H4 (cell line): ENCODE measurements around the gene LMF2. TPM values are rescaled to one million over a fixed set of nuclear protein-coding genes. Genes with fewer than 3 reads are reported as not detected.
A peak's percentile ranks its signal among the peaks of the same experiment; 100 is the strongest.

ENCODE experiments used
- DNase-seq: peaks from one replicate; pipeline ENCODE4 v3.0.0-alpha.2; 2015; ENCODE audit warnings: low spot score
- total RNA-seq: library from RNA; depleted of rRNA; stranded (reverse); fragments of >200 nt; shearing (Covaris generic); gene quantifications from 2 replicates; pipeline ENCODE4 v1.2.3, GENCODE V29; 2014; rRNA removed

Gene LMF2
- total RNA-seq = 8.6 and 9.4 TPM in 2 replicates

- DNase-seq = peak; percentile 39
Observed at GRCh38 chr22:50507421-50507990, at the start of gene LMF2. TSS of gene LMF2 (minus strand) at chr22:50507702. CDS start at chr22:50507675, 27 bp downstream.

- DNase-seq = no peak
Observed at GRCh38 chr22:50556703-50557102, 49.2 kb upstream of the LMF2 start.

- no peak for DNase-seq
Observed at GRCh38 chr22:50553310-50553709, 45.8 kb upstream of the LMF2 start.

DNA sequence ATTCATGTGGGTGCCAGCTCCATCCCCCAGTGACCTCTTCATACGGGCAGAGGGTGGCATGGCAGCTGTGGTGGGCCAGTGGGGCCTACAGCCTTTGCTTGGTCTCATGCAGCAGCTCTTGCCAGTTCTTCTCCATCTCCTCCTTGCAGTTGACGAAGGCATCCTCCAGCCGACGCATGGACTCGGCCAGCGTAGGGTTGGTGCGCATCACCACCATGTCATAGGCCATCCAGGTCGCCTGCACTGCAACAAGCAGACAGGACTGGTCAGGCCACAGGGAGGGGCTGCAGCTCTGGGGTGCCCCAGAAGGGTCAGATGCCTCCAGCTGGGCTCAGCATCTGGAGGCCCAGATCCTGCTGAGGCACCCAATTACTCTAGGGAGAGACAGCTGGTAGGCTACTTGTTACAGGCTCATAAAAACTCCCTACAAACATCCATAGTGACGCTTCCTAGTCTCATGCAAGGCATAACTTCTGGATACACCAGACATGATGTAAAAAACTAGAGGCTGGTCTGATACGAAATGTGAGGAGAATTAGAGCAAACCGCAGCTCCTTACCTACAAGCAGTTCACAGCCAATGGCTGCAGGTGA is 43.8 kb upstream of the LMF2 start:
- DNase-seq = no peak

- DNase-seq = no peak
Observed at GRCh38 chr22:50550395-50550794, 42.9 kb upstream of the LMF2 start.

- DNase-seq = no peak
Observed at GRCh38 chr22:50548921-50549790, 41.7 kb upstream of the LMF2 start.

DNA sequence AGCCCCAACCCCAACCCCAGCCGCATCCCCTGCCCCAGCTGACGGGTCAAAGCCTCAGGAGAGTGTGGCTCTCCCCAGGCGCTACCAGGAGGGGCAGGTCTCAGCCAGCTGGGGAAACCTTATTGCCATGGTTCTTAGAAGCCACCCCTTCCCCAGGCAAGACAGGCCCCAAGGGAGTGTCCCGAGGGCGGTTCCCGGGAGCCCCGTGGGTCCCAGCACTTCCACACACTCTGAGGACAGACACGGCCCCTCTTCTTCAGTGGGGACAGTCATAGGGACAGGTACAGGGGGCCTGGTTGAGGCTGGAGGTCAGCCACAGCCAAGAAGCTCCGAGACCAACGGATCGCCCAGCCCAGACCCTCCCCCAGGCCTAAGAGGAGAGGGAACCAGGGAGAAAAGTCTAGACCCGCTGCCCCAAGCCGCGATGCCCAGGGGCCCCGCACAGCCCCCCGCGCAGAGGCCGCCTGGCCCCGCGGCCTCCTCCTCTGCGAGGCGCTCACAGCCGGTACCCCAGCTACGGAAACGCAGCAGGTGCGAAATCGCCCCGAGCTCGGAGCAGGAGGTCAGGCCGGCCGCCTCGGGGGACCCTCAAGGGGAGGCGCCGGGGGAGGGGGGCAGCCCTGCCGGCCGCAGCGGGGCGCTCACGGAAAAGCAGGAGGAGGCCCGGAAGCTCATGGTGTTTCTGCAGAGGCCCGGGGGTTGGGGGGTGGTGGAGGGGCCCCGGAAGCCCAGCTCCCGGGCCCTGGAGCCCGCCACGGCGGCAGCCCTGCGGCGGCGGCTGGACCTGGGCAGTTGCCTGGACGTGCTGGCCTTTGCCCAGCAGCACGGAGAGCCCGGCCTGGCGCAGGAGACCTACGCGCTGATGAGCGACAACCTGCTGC is 40.8 kb upstream of the LMF2 start:
- DNase-seq = no peak

- no peak for DNase-seq
Observed at GRCh38 chr22:50547263-50547985, 39.9 kb upstream of the LMF2 start.

DNA sequence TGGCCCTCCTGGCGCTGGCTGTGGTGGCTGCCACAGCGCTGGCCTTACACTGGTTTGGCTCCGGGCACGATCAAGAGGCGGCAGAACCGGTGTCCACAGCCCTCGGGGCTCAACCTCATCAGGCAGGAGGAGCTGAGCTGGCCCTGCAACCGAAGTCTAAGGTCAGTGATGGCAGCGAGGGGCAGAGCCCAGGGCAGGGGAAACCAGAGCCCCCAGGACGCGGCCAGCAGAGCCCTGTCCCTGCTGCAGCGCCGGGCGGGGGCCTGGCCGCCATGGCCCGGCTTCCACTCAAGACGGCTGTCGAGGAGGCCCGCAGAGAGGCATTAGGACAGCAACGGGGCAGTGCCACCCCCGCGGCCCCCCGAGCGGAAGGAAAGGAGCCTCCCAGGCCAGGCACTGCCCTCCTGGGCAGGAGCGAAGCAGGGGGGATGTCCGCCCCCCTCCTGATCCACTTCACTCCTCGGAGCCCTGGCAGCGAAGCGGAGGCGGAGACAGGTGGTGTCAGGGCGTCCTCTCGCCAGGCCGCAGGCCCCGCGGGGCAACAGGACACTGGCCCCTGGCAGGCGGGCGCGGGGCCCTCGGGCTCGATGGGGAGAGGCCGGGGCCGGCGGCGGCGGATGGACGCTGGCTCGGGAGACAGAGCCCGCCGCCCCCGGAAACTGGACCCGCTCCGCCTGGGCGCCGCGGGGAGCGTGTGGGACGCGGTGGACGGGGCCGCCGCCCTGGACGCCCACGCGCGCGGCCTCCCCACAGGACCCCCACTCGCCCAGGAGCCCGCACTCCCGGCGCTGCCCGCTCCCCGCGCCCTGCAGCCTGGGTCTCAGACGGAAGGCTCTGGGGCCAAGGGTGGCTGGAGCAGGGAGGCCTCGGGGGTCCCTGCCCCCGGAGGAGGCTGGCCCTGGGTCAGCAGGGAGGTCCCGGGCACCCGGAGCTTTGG is 39.1 kb upstream of the LMF2 start:
- DNase-seq = no peak

DNA sequence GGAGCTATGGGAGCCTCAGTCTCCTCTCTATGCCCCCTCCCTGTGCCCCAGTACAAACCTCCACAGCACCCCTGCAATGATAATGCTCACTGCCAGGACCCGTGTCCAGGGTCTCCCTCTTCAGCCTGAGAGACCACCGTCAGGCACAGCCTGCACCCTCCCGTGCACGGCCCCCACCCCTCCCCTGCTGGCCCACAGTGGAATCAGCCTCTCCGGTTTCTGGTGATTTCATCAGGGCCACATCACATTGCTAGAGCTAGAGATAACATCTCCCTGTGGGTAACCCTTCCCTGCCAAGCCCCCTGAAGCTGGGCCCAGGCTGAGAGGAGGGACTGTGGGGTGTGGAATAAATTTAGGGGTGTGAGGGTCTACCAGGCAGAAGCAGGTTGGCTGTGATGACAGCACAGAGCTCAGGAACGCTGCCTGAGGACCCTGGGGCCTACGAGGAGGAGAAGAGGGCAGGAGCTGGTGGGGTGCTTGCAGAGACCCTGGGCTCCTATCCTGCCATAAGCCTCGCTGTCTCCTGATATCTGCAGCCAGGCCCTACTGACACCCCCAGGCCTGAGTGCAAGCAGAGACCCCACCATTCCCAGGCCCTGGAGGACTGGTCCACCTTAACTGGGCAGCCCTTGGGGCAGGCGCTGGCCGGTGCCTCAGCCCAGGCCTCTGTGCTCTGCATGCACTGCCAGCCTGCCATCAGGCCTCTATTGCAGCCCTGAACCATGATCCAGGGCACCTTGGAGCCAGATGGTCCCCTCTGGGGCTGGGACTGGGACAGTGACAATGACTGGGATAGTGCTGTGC is 38.2 kb upstream of the LMF2 start, which contains the start of gene KLHDC7B:
Gene KLHDC7B (plus strand): TSS at position 378 of the 804 bp plus-strand sequence. CDS start 345 bp downstream, at position 723.
- DNase-seq = no peak

DNA sequence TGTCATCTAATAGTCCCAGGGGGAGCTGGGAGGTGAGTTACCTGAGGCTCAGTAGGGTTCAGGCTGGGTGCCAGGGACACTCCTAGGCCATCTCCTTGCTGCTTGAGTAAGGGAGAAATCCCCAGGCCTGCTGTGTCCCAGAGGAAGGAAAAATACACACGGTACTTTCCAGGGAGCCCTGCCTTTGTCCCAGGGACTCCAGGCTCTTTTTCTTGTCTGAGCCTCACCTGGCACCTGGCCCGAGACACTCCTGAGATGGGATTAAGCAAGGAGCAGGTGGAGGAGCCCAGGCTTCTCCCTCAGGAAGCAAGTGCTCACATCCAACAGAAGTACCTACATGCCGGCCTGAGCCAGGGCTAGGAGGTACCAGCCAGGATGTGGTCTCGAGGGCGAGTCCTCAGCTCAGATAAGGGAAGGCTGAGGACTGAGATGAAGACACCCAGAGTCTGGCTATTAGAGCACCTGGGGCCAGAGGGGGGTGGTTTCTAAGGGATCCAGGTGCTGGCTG is 37.3 kb upstream of the LMF2 start:
- DNase-seq = no peak

DNA sequence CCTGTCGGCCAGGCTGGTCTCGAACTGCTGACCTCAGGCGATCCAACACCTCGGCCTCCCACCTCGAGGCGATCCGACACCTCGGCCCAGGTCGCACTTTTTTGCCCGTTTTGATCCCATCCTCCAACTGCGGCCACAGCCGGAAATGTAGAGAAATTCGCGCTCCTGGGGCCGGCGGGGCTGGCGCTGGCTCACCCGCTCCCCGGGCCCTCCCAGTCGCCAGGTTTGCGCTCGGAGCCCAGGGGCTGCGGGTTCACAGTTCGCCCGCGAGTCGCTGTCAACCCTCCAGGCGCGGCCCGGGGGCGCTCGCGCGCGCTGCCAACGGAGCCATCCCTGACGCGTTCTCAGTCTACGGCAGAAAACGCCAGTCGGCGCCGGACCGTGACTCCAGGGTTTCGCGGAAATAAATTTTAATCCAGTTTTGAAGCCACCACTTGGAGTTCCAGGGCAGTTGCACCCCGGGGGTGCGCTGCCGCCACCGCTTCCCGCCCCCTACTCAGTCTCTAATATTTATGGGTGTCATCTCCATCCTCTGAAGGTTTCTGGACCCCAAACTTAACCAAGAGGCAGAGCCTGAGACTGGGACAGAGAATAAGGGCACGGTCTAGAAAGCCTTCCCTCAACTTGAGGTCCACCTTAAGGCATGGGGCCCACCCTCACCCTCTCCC is 36.7 kb upstream of the LMF2 start:
- no peak for DNase-seq

DNA sequence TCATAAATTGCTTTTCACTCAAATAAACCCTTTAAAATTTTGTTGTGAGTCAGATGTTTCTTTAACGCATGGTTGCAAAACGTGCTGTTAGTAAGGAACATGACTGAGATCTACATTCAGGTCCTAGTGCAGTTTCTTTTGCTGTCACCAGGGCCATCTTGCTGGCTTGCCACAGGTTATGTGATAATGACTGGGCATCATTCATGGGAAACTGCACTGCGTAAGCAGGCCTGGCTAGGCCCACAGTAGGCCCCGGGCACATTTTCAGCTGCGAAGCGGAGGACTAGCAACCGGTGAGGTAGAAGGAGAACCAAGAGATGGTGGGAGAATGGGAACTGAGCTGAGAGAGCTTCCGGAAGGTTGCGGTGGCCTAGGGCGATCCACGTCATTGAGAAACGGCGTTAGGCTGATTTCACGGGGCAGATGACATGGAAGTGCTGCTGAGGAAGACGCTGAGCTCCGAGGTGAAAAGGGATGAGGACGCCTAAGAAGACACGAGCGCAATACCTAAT is 35.0 kb upstream of the LMF2 start:
- peak; percentile 42 for DNase-seq

- DNase-seq = peak; percentile 79
Observed at GRCh38 chr22:50541667-50542026, 34.1 kb upstream of the LMF2 start.

DNA sequence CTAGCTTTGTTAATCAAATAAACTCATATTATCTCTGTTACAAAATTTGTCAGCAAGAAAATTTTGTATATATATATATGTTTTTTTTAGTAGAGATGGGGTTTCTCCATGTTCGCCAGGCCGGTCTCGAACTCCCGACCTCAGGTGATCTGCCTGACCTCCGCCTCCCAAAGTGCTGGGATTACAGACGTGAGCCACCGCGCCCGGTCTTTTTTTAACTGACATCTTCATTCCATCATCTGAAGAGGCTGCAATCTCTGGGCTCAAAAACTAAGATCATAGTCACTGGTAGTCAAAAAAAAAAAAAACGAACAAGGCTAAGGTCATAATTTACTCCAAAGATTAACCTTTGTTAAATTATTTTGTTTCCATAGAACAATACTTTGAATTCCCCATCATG is 32.9 kb upstream of the LMF2 start:
- no peak for DNase-seq

DNA sequence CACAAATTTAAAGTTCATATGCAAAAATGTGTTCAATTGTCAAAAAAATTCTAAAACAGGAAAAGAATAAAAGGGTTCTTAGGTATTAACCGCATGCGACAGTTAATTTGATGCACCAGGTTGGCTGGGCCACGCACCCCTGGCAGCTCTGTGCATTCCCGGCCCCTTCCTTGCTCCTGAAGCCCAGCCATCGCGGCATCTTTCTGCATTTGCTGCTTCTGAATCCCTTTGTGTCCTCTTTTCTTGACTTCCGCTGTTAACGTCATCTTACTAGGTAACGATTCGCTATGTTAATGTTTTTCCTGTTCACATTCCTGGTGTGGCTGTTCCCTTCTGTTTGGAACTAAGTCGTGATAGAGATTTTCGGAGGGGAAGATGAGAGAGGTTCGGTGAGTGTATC is 30.3 kb upstream of the LMF2 start:
- no peak for DNase-seq

- DNase-seq = no peak
Observed at GRCh38 chr22:50536226-50536625, 28.7 kb upstream of the LMF2 start.

DNA sequence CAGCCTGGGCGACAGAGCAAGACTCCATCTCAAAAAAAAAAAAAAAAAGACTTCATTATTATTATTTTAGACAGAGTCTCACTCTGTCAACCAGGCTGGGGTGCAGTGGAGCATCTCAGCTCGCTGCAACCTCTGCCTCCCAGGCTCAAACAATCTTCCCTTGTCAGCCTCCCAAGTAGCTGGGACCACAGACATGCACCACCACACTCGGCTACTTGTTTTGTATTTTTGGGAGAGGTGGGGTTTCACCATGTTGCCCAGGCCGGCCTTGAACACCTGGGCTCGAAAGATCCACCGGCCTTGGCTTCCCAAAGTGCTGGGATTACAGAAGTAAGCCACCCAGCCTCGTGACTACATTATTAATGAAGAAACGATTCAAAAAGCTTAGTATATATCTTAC is 27.6 kb upstream of the LMF2 start:
- no peak for DNase-seq
